Tibial nerve (tissue), 4 donors: Measurements from ENCODE around the gene MAP4K2.

Source experiments
- EP300 ChIP-seq, 2 donors: sonication (generic); formaldehyde crosslinking; IDR thresholded peaks; one replicate each; pipeline ENCODE4 v1.6.1; 2017; ENCODE audit warnings: antibody characterized with exemption in 2 of 2, mild to moderate bottlenecking in 1 of 2
- POLR2A ChIP-seq, 2 donors: fragments of 450-650 bp; IDR thresholded peaks; one replicate each; pipeline ENCODE4 v1.6.1; 2017; ENCODE audit warnings: antibody characterized with exemption in 2 of 2, mild to moderate bottlenecking in 2 of 2, moderate library complexity in 2 of 2
- TF ChIP-seq, protein P1 (sequence below), 5 experiments: fragments of 200-600 bp in 3 of 5; fragments of 450-650 bp in 2 of 5; sonication (generic) in 3 of 5; IDR thresholded peaks; one replicate each; pipeline ENCODE4 v1.5.1; 2016 to 2019; ENCODE audit warnings: antibody characterized with exemption in 5 of 5, mild to moderate bottlenecking in 3 of 5, moderate library complexity in 2 of 5

DNA sequence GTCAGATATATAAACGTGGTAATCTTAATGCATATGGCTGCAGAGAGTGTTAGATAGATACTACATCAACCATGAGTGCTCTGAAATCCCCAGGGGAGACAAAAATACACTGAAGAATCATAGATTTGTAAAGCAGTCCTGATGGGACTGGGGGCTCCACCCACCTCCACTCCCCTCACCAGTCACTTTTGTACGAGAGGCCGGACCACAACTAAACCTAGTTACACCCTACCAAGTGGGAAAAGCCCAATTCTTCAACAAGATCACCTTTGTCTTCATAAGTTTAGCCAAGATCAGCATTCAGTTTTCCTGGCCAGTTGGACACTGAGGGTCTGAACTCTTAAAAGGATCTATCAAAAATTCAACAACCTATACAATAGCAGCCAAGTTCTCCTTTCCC is 26.1 kb downstream of the MAP4K2 start:
- TF ChIP-seq EP300 (IDR thresholded peaks at IDR 0.05) (no peak), POLR2A (IDR thresholded peaks at IDR 0.05) (no peak)
- TF ChIP-seq, protein P1, sequence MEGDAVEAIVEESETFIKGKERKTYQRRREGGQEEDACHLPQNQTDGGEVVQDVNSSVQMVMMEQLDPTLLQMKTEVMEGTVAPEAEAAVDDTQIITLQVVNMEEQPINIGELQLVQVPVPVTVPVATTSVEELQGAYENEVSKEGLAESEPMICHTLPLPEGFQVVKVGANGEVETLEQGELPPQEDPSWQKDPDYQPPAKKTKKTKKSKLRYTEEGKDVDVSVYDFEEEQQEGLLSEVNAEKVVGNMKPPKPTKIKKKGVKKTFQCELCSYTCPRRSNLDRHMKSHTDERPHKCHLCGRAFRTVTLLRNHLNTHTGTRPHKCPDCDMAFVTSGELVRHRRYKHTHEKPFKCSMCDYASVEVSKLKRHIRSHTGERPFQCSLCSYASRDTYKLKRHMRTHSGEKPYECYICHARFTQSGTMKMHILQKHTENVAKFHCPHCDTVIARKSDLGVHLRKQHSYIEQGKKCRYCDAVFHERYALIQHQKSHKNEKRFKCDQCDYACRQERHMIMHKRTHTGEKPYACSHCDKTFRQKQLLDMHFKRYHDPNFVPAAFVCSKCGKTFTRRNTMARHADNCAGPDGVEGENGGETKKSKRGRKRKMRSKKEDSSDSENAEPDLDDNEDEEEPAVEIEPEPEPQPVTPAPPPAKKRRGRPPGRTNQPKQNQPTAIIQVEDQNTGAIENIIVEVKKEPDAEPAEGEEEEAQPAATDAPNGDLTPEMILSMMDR (IDR thresholded peaks at IDR 0.05) = no peak
